K562 (cell line): ENCODE results near the gene OPRL1. TPM values are rescaled to one million over a fixed set of nuclear protein-coding genes. Genes with fewer than 3 reads are reported as not detected.

ENCODE experiments used
- ATAC-seq: fragments of 200-7000 bp; cut with Tn5 transposase; 3 replicates; pipeline ENCODE4 v1.9.1; 2020; ENCODE audit warnings: moderate library complexity
- BruUV-seq: library from RNA; stranded (reverse); fragments of 400-500 nt; replicated peaks from 2 replicates; lab custom pipeline; 2021; lab: Mats Ljungman, UMichigan
- CTCF ChIA-PET: fragments of 300-600 bp; formaldehyde crosslinking; extraction: SDS; loops from one replicate; lab custom pipeline; 2021; ENCODE audit warnings: low intra/inter-chr PET ratio; lab: Yijun Ruan, JAX
- POLR2A ChIA-PET: fragments of 300-600, 350-650 bp; sonication (Branson Sonifier 250); formaldehyde crosslinking; extraction: SDS; loops from one replicate; lab custom pipeline; 2021; ENCODE audit warnings: antibody characterized with exemption, inconsistent platforms; lab: Yijun Ruan, JAX
- DNase-seq, 4 experiments: peaks; one replicate each; pipeline versions ENCODE4 v3.0.0 to v3.0.0-alpha.2; 2011 to 2018; ENCODE audit warnings: low spot score in 3 of 4, mixed read lengths in 3 of 4; ENCODE audit errors: extremely low read depth in 1 of 4
- FAIRE-seq: peaks from 2 replicates; lab custom pipeline; 2011; peaks lifted over from hg19 to GRCh38; lab: Jason Lieb, UNC
- H2AFZ ChIP-seq: 2 replicates; pipeline ENCODE4 v1.6.0; 2011; ENCODE audit warnings: low read depth, low read length, control low read depth, inconsistent platforms
- H3K27ac ChIP-seq: fragments of 200-600 bp; 3 replicates; pipeline ENCODE4 v1.8.0; 2011; ENCODE audit warnings: low read depth, mild to moderate bottlenecking, control low read depth, inconsistent platforms, low read length, moderate library complexity, mixed read lengths; ENCODE audit errors: extremely low read depth
- H3K27me3 ChIP-seq, 2 experiments: fragments of 300-600 bp in 1 of 2; 2 replicates in 1 of 2; 3 replicates in 1 of 2; pipeline versions ENCODE4 v1.6.0 to v1.8.0; 2011; ENCODE audit warnings: inconsistent platforms in 2 of 2, low read length in 2 of 2, mild to moderate bottlenecking in 1 of 2, mixed read lengths in 1 of 2, moderate library complexity in 1 of 2; ENCODE audit not compliant: control insufficient read depth in 2 of 2, insufficient read depth in 2 of 2
- H3K36me3 ChIP-seq: fragments of 300-600 bp; 3 replicates; pipeline ENCODE4 v1.8.0; 2011; ENCODE audit warnings: mild to moderate bottlenecking, low read length, inconsistent platforms; ENCODE audit not compliant: control insufficient read depth, insufficient read depth
- H3K4me1 ChIP-seq, 2 experiments: fragments of 200-600 bp in 1 of 2; replicated peaks in 1 of 2; 2 replicates in 1 of 2; 3 replicates in 1 of 2; pipeline versions ENCODE4 v1.5.1 to v1.8.0; 2011; ENCODE audit warnings: inconsistent platforms in 2 of 2, low read length in 2 of 2, mild to moderate bottlenecking in 1 of 2, mixed read lengths in 1 of 2, moderate library complexity in 1 of 2; ENCODE audit not compliant: control insufficient read depth in 2 of 2, insufficient read depth in 2 of 2
- H3K4me2 ChIP-seq: 2 replicates; pipeline ENCODE4 v1.6.1; 2011; ENCODE audit warnings: low read length, control low read depth, inconsistent platforms, mixed read lengths; ENCODE audit not compliant: insufficient read depth
- H3K4me3 ChIP-seq: fragments of 200-600 bp; sonication (generic), shearing (Covaris generic); 2 replicates; pipeline ENCODE4 v1.5.1; 2016; ENCODE audit warnings: control low read depth, inconsistent platforms
- H3K79me2 ChIP-seq: fragments of 200-600 bp; 3 replicates; pipeline ENCODE4 v1.8.0; 2011; ENCODE audit warnings: low read length, inconsistent platforms; ENCODE audit not compliant: control insufficient read depth, insufficient read depth
- H3K9ac ChIP-seq, 2 experiments: 2 replicates each; pipeline versions ENCODE4 v1.6.0 to v1.6.1; 2011; ENCODE audit warnings: low read depth in 2 of 2, low read length in 2 of 2, control low read depth in 1 of 2, inconsistent platforms in 1 of 2, mild to moderate bottlenecking in 1 of 2, mixed read lengths in 1 of 2; ENCODE audit not compliant: insufficient read depth in 1 of 2
- H3K9me1 ChIP-seq: one replicate; pipeline ENCODE4 v1.6.0; 2011; ENCODE audit warnings: inconsistent platforms, mild to moderate bottlenecking, low read length, moderate library complexity; ENCODE audit not compliant: control insufficient read depth, insufficient read depth
- H3K9me3 ChIP-seq: replicated peaks from 2 replicates; pipeline ENCODE4 v1.5.1; 2011; ENCODE audit warnings: low read depth, low read length, inconsistent platforms; ENCODE audit not compliant: control insufficient read depth, insufficient read depth
- H4K20me1 ChIP-seq: replicated peaks from 2 replicates; pipeline ENCODE4 v1.6.1; 2011; ENCODE audit warnings: low read length, inconsistent platforms, mixed read lengths; ENCODE audit not compliant: control insufficient read depth, insufficient read depth
- ADNP ChIP-seq: fragments of 200-800 bp; sonication (Bioruptor generic); IDR thresholded peaks from 2 replicates; pipeline ENCODE4 v1.6.1; 2016; ENCODE audit warnings: missing genetic modification characterization, missing compliant biosample characterization
- FOXA1 ChIP-seq: fragments of 450-650 bp; IDR thresholded peaks from 2 replicates; pipeline ENCODE4 v1.6.1; 2016; ENCODE audit warnings: mild to moderate bottlenecking, borderline replicate concordance
- SIN3A ChIP-seq, 2 experiments: fragments of 150-350 bp in 1 of 2; IDR thresholded peaks; 2 replicates each; pipeline ENCODE4 v1.6.1; 2011 to 2016; ENCODE audit warnings: borderline replicate concordance in 2 of 2, low read depth in 2 of 2, low read length in 2 of 2, mild to moderate bottlenecking in 2 of 2, moderate library complexity in 2 of 2; ENCODE audit not compliant: control insufficient read depth in 1 of 2
- UBTF ChIP-seq, 2 experiments: IDR thresholded peaks; 2 replicates each; pipeline ENCODE4 v1.6.1; 2012; ENCODE audit warnings: improper control_type of control experiment in 2 of 2, low read depth in 2 of 2, low read length in 2 of 2, borderline replicate concordance in 1 of 2
- ZBTB12 ChIP-seq: fragments of 250-450 bp; sonication (Bioruptor Pico); IDR thresholded peaks from 2 replicates; pipeline ENCODE4 v1.4.0; 2020
- ZNF124 ChIP-seq: sonication (generic); formaldehyde crosslinking; IDR thresholded peaks from 2 replicates; pipeline ENCODE4 v1.8.1; 2022; ENCODE audit warnings: missing genetic modification reagents
- ZNF23 ChIP-seq: fragments of 250-450 bp; sonication (Bioruptor Pico); IDR thresholded peaks from 2 replicates; pipeline ENCODE4 v1.4.0; 2020; ENCODE audit warnings: mild to moderate bottlenecking
- ZNF655 ChIP-seq: fragments of 250-450 bp; sonication (Bioruptor Pico); IDR thresholded peaks from 2 replicates; pipeline ENCODE4 v1.5.0; 2021
- ZNF830 ChIP-seq: fragments of 250-450 bp; sonication (Bioruptor Pico); IDR thresholded peaks from 2 replicates; pipeline ENCODE4 v1.5.0; 2021; ENCODE audit warnings: mild to moderate bottlenecking
- WGBS: fragments of 100-300 bp; shearing (Covaris generic); methylation state at CpG from one replicate; pipeline ENCODE4 v1.1.6; 2016; ENCODE audit warnings: low coverage, mixed read lengths; ENCODE audit not compliant: insufficient coverage; ENCODE audit errors: missing lambda C conversion rate; 5-methylcytosine and 5-hydroxymethylcytosine counted together
- in situ Hi-C: fragments of 300-500 bp; cut with MboI; formaldehyde crosslinking; loops from 4 replicates; pipeline ENCODE4 v1.15.0; 2018; ENCODE audit warnings: inconsistent platforms, mixed read lengths
- intact Hi-C: fragments of 100-400 bp; cut with micrococcal nuclease; formaldehyde crosslinking; loops from 2 replicates; pipeline ENCODE4 v1.14.2; 2022
- polyA plus RNA-seq, 8 experiments: library from polyadenylated mRNA; depleted of rRNA in 4 of 8; stranded (reverse) in 5 of 8; unstranded in 3 of 8; fragments of >200 nt; fragmentation: Nextera tagmentation in 2 of 8; fragmentation: Illumina TruSeq in 1 of 8; extraction: Ambion mirVana in 2 of 8; extraction: Trizol in 1 of 8; gene quantifications; 2 replicates each; pipeline versions ENCODE4 v1.2.1 to v1.2.3, GENCODE V29; 2011 to 2014; ENCODE audit warnings: inconsistent platforms in 1 of 8, missing spikeins in 1 of 8
- total RNA-seq, 7 experiments: library from RNA; depleted of rRNA in 6 of 7; stranded (reverse); fragments of >200 nt in 6 of 7; fragmentation: Illumina TruSeq in 2 of 7; extraction: Trizol in 2 of 7; gene quantifications; 2 replicates each; pipeline versions ENCODE4 v1.2.1 to v1.2.3, GENCODE V29; 2011 to 2021; ENCODE audit warnings: low replicate concordance in 1 of 7
- TF ChIP-seq, protein P1 (sequence below), 2 experiments: IDR thresholded peaks in 1 of 2; conservative IDR thresholded peaks in 1 of 2; 2 replicates each; pipeline ENCODE4 v1.6.1; 2016; ENCODE audit warnings: low read depth in 2 of 2, mild to moderate bottlenecking in 1 of 2, missing compliant biosample characterization in 1 of 2, missing genetic modification characterization in 1 of 2, moderate library complexity in 1 of 2

OPRL1 gene
- total and polyA plus RNA-seq, 9 of the 15 experiments (the other 6 are each of a cell fraction or from before 2014, with no cell fraction given): 0.06 to 0.33 (median 0.11) TPM; not detected in 2

DNA sequence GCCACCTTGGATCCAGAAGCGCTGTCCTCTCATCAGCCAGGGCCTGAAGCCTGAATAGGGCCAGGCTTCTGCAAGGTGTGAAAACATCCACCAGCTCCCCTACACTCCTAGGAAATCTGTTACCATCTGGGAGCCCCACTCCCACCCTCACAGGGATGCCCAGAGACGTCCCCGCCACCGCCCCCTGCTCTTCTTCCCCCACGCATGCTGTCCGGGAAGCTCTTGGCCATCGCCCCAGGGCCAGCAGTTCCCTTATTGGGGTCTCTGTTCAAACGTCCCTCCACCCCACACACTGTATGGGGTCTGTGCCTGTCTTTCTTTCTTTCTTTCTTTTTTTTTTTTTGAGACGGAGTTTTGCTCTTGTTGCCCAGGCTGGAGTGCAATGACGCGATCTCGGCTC, 4.3 kb upstream of the OPRL1 start:
- FAIRE-seq: no peak

More for the DNA sequence above, 4.3 kb upstream of the OPRL1 start:
- Histone ChIP-seq H4K20me1 (no peaks in the 10 kb centered on the region), H3K79me2 (peaks cover 10% of the 10 kb centered on the region; the same call in 2 of the 3 replicates), H3K9me1 (no peaks in the 10 kb centered on the region), H3K4me1 (peaks cover 13 to 82% of the 10 kb centered on the region in 2 experiments; a peak in 4 of 5 replicates), H3K27ac (no peak overlapping the region), H3K9ac (no peak overlapping the region), H3K36me3 (peaks cover 8% of the 10 kb centered on the region; the same call in 1 of the 3 replicates), H3K4me3 (no peak overlapping the region), H3K4me2 (no peak overlapping the region), H2AFZ (no peak overlapping the region), H3K9me3 (no peaks in the 10 kb centered on the region), H3K27me3 (no peaks in the 10 kb centered on the region)
- WGBS: 82% methylated on average over 7 of the region's 12 CpGs
- no peak for TF ChIP-seq ADNP (tag)
- TF ChIP-seq ZNF655 (CRISPR knock-in tag): no peak
- no peak for TF ChIP-seq ZNF23 (CRISPR knock-in tag)
- no peak for TF ChIP-seq ZNF124
- TF ChIP-seq UBTF (IDR thresholded peaks at IDR 0.05; ENCODE audit: borderline replicate concordance in 1 of 2, low read depth in 2 of 2, low read length in 2 of 2): no peak
- no peak for TF ChIP-seq ZNF830
- TF ChIP-seq SIN3A (IDR thresholded peaks at IDR 0.05; ENCODE audit: borderline replicate concordance in 2 of 2, control insufficient read depth in 1 of 2, low read depth in 2 of 2, low read length in 2 of 2): no peak
- TF ChIP-seq FOXA1: no peak
- TF ChIP-seq, protein P1, sequence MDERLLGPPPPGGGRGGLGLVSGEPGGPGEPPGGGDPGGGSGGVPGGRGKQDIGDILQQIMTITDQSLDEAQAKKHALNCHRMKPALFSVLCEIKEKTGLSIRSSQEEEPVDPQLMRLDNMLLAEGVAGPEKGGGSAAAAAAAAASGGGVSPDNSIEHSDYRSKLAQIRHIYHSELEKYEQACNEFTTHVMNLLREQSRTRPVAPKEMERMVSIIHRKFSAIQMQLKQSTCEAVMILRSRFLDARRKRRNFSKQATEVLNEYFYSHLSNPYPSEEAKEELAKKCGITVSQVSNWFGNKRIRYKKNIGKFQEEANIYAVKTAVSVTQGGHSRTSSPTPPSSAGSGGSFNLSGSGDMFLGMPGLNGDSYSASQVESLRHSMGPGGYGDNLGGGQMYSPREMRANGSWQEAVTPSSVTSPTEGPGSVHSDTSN (CRISPR knock-in tag; IDR thresholded peaks at IDR 0.05; ENCODE audit: low read depth): no peak
- TF ChIP-seq, protein P1 (tag; conservative IDR thresholded peaks at IDR 0.05; ENCODE audit: low read depth): no peak
- TF ChIP-seq ZBTB12: no peak
- POLR2A ChIA-PET: no interaction called here
- CTCF ChIA-PET: no interaction called here
- ATAC-seq (no peak), DNase-seq (no peak)
- in situ Hi-C loops: no loop called here
- intact Hi-C loops: no loop called here
- BruUV-seq: no TSS peak
